CD4-positive, alpha-beta T cell treated with Interleukin-15 for 1 hour (primary cell): ENCODE results near the gene MACROD2.

Source experiments
- DNase-seq: peaks from one replicate; pipeline ENCODE4 v3.0.0-alpha.2; 2020

The MACROD2 gene

DNA sequence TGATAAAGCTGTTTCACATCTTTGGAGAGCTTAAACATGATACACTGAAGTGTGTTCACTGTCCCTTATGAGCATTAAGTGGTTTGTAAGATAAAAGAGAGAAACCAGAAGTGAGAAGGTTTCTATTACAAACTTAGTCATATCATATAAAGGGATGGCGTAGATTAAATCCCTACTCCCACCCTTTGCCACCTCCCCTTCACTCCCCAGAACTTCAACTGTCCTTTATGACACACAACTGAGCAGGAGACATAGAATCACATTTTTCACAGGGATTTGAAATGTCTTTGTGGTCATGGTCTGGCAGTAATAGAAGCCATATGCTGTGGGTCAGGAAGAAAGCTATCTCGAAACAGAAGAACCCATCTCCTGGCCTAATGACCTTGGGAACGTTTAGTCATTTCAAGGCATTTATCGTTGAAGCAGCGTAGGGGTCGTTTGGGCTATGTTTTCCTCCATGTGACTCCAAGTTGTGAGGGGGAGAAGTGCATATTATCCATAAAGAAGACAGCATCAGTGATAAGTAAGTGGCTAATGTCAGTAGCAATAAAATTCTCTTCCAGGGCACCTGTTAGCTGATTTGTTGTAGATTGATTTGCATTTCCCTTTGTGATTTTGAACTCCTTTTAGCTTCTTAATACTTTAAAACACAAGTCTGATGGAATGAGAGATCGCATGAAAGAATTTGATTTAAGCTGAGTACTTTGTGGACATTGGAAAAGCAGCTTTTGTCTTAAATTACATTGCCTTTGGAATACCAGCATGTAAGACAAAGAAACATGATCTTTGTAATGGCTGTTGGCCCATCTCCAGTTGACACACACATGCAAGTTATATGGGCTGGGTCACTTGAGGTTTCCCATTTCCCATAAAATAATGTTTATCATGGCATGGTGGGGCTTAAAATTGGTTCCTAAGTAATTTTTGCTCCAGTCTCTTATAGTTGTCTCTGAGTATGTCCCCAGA is 843.6 kb downstream of the MACROD2 start:
- no peak for DNase-seq

DNA sequence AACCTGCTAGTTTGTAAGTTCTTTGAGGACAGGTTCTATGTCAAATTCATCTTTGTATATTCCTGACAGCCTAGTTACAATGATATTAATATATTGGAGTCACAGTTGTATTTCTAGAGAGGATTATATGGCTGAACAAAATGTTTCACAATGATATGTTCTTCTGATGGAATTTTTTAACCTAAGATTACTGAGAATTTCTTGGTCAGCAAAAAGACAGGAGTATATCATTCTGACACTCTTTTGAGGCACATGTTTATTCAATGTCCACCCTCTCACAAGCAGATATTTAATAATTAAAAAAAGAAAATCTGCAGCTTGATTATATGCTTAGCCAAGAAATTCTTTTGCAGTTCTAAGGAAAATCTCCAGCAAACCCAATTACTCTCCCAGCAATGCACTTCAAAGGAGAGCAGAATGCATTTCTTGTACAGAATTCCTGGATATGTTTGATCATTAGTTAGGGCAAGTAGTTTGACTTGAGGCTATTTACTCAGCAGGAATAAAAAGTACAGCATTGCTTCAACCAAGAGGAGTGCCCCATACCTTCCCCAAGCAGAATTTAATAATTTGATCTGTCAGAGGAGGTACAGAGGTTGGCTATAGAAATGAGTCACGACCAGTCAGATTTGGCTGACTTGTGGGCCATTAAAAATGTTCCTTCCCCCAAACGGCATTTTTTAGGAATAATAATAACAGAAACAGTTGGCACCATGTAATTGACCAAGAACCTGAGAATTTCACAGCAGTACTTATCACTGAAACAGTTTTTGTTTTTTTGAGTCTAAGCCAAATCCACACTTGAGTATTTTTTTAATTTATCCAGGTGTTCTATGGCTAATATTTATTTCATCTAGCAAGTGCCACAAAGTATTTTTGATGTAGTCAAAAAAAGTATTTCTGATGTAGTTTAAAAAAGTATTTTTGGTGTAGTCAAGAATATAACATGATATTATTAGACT is 850.2 kb downstream of the MACROD2 start:
- DNase-seq = no peak

DNA sequence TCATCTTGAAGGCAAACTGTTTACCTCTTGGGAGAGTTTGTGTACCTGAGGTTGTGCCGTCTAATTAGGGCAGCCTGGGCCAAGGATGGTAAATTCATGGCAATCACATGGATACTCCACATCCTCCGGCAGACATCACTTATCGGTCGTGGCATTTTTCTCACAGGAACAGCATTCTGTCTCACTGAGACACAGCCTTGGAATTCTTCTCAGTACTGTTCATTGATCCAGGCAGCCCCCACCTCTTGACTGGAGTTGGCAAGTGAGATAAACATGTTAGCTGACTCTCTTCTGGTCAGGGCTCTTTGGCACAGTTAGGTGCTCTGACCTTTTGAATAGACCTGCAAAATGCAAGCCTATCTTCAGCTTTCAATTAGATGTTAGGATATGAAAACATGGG is 853.5 kb downstream of the MACROD2 start:
- DNase-seq = no peak

DNA sequence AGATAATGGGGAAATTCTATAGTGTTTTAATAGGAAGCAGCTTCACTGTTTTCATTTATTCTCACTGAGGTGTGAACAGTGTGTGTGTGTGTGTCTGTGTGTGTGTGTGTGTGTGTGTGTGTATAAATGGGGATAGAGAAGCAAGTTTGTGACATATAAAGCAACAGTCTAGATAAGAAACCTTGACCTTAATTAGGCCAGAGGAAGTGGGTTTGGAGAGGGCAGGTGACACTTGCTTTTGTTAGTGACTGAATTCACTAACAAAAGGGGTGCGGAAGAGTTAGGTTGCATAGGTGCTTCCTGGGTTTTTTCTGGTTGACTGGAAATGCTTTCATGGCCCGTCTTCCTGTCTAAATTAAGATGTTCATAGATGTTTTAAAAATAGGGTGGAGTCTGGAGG is 857.8 kb downstream of the MACROD2 start:
- no peak for DNase-seq

DNA sequence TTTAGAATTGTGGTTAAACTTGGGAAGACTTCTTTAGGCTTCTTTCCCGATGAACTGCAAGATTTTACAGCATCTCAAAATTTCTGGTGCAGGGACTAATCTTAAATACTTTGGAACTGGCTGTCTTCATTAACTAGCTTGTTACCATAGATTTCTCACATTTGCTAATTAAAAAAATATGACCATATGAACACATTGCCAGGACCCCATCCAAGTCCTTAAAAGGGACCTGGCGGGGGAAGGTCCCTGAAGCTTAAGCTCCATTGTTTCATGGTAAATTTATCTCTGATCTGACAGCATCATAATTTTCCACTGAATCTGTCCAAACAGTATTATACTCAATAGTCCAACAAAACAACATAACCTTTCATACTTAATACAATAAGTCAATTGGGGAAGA is 859.9 kb downstream of the MACROD2 start:
- DNase-seq = no peak

DNA sequence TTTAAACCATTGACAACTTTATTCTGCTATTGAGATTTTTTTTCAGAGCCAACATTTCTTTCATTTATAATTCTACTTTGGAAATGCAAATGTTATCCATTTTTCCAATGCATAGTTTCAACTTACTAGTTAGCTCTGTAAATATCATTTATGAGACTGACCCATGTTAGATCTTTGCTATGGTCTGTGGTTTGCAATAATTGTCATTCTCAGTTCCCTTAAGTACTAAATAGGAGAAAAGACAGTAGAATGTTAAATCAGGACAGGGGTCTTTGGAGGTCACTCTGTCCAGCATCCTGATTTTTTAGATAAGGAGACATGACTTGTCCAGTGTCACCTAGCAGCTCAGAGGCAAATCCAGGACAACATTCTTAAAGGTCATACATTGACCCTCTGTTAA is 864.3 kb downstream of the MACROD2 start:
- no peak for DNase-seq

DNA sequence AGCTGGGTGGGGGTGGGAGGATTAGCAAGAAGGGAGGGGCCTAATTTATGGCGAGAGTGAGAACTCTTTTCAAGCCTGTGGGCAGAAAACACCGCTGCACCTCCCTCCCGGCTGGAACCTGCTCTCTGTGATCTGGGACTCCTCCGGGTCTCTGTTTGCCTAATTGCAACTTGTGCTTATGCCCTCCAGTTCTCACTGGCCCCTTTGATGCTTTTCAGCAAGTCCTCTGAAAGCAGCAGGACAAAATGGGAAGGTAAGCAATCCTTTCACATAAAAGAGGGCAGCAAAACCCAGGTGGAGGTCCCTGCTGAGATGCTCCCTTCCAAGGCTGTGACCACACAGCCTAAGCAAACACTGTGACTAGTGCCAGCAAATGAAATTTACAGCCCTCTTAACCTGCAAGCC is 865.1 kb downstream of the MACROD2 start:
- no peak for DNase-seq

DNA sequence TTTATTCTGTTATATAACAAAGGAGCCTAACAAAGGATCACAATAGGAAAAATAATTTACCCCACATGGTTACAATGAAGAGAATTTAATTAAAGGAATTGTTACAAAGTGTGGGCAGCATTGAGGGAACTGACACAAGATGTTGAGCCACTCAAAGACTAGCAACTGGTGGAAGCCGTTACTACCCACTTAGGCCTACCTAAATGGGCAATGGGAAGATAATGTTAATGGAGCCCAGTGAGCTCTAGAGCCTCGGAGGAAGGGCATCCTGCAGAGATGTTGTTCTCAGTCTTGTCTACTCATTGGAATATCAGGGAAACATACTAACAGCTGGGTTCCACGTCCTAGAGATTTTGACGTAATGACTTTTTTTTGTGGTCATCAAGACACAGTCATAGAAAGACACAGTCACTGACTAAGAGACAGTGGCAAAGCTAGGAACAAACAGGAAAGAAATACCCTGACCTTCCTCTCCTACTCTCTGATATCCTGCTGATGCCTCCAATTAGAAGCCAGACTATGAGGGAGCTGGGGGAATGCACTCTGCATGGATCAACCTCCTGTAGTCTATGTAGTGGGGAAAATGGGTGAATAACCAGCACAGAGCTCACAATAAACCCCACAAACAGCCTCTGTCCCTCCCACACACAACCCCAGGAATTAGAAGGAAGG is 865.8 kb downstream of the MACROD2 start:
- DNase-seq = no peak

DNA sequence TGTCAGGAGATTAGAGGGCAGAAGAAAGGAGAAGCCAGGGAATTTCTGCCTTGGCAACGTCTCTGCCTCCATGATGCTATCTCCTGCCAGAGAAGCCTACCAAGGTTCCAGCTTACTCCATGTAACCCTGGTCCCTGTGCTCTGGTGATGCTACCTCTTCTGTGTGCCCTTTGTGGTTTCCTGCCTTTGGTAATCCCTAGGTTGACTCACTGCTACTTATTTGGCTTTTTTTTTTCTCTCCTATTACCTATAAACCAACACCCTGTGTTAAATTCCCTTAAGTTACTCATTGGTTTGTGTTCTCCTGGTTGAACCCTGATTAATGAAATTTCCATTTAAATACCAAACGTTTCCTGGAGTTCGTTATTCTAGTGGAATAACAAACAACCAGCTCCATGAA is 869.9 kb downstream of the MACROD2 start:
- no peak for DNase-seq

DNA sequence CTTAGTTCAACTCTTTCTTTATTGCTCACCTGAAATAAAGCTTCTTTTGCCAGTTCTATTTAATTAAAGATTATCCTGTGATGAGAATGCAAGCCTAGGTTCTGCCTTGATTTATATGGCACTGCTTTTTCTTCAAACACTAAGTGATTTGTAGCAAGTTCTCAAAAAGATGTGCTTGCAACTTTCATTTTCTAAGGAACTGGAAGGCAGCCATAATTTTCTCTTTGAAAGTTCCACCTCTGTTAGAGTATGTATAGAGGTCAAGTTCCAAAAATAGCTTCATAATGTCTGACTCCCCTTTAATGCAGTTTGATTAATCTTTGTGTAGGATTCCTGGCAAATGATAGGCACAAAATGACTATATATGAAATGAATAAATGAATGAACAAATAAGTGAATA is 870.4 kb downstream of the MACROD2 start:
- DNase-seq = no peak

DNA sequence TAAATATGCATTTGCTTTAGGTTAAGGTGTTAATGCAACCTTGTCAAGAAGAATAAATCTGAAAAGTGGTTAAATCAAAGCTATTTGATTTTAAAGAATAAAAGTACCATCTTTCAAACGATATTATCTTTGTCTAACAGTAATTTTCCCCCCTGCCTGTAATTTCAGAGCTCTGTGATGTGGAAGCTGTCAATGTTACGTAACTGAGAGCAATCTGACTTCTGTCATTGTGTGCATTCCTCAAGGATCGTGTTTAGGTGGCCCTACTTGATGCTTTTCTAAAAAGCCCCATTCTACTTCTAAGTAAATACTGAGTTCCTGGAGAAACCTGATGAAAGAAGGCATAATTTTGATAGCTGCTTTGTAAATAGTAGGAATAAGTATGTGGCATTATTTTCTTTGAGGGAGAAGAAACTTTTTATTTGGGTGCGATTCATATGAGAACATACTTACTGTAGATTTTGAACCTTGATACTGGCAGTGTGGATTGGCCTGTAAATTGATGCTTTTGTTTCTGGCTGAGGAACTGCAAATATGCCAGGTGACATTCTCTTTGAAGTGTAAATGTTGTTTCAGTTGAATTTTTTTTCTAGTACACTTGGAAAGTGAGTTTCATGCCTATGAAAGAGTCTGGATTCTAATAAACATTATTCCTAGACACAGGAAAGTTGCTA is 871.7 kb downstream of the MACROD2 start:
- DNase-seq = no peak

DNA sequence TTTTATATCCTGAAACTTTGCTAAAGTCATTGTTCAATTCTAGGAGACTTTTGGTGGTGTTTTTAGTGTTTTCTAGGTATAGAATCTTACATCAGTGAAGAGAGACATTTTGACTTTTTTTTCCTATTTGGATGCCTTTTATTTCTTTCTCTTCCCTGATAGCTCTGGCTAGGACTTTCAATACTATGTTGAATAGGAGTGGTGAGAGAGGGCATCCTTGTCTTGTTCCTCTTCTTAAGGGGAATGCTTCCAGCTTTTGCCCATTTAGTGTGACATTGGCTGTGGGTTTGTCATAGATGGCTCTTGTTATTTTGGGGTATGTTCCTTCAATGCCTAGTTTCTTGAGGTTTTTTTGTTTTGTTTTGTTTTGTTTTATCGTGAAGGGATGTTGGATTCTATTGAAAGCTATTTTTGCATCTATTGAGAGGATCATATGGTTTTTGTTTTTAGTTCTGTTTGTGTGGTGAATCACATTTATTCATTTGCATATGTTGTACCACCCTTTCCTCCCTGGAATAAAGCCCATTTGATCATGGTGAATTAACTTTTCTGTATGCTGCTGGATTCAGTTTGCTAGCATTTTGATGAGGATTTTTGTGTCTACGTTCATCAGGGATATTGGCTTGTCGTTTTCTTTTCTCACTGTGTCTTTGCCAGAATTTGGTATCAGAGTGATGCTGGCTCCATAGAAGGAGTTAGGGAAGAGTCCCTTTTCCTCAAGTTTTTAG is 882.1 kb downstream of the MACROD2 start:
- no peak for DNase-seq

DNA sequence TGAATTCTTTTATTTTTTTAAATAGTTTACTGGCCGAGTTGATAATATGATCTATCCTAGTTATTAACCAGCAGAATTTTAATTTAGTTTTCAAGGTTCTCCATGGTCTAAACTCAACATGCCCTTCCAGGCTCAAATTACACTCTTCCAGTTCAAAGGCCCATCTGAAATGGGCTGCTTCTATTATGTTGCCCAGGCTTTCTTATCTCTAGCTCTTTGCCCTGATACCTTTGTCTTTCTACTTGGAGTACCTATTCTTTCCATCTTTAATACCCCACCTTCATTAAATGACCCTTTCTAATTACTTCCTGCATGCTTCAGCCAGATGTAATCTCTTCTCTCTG is 883.3 kb downstream of the MACROD2 start:
- DNase-seq = no peak

DNA sequence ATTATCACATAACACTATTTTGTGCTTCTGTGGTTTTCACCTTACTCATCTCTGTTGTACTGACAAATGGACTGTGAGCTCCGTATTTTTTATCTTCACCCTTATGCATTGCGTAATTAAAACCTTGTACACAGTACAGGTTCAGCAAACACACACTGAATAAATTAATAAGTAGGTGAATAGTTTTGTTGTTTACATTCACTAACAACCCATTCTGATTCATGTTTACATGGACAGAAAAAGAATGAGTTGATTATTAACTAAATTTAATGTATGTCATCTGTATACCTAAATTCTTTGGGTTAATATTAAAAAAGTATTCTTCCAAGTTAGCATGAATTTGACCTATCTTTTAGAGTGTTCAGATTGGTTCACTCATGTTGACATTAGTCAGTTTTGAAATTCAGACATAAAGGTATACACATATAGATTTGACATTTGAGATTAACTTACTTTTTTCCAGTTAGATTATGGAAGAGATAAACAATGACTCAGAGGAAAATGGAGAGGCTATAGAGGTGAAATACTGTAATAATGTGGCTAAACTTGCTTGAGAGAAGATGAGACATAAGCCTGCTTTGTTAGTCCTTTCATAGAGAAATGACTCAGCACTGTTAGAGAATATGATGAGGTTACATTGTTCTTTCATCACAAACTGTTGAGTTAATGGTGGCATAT is 883.8 kb downstream of the MACROD2 start:
- DNase-seq = no peak

DNA sequence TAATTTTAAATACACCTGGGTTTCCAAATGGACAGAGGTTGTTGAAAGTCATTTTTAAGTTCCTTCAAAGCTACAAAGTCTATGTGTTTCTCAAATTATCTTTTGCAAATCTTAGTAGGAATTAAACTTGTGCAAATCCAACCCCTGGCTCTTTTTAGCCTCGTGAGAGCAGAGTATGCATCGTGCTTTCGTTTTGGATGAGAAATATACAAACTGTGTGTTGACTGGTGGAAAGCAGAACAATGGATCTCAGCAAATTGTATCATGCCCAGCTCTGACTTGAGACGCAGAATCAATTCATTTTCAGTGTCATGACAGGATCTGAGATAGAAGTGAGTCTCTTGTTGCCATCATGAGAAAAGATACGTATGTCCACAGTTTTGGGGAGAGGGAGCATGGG is 884.5 kb downstream of the MACROD2 start:
- no peak for DNase-seq

DNA sequence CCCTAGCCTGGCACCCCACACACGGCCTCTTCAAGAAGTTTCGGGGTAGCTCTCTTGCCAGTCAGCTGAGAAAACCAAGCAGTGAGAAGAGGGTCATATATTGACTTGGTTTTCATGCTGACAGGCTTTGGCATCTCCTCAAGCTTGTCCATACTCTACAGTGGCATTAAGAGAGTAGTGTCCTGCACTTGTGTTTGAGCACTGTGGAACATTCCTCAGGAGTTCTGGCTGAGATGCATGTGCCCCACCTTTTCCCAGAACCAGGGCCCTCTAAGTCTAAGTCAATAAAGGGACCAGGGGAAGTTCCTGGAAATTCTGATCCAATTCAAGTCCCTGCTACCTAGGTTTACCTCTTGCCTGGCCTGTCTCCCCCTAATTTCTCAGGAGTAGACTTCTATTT is 886.2 kb downstream of the MACROD2 start:
- no peak for DNase-seq

DNA sequence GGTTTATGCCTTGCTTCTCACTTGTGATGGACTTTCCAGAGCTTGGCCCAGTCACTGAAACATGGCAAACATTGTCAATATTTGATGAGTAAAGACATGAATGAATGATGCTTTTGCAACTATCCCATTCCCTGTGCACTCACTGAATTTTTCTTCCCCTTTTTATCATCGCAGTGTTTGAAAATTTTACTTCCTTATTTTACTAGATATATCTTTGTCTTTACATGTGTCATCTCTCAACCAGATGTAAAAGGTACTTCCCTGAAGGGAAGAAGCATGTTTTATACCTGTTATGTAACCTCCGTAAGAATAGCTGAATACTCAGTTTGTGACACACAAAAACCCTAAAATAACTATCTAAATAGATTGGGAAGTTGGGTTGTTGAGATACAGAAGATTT is 886.8 kb downstream of the MACROD2 start:
- DNase-seq = no peak

DNA sequence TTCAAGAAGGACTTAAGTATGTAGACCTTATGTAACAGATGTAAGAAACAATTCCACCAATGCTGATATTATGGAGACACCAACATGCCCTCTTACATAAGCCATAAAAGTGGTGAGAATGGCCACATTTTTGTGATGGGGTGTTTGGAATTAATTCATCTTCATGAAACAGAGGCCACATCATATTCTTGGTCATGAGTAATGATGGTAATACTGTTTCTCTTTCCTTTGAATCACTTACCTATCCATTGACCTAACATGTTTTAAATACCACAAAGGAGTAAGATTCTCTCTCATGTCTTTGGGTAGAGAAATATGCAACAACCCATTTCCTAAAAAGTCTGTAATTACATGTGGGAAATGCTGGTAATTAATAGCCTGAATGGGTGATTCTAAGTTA is 887.5 kb downstream of the MACROD2 start:
- DNase-seq = no peak

DNA sequence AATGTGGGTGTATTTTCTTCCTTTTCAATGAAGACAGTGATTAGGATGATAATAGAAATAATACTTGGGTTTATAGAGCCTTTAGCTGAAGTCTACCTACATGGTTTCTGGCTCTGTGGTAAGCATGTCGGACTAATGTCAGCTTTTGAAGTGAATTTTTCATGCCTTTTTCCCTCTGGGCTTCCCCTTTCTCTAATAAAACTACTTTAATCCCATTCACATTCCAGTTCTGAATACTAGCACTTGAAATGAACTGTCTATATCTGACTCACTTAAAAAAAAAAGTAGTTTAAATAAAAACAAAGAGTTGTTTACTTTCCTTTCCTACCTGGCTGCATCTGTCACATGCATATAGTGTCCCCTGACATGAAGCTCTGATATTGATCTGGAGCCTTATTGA is 888.0 kb downstream of the MACROD2 start:
- DNase-seq = no peak

DNA sequence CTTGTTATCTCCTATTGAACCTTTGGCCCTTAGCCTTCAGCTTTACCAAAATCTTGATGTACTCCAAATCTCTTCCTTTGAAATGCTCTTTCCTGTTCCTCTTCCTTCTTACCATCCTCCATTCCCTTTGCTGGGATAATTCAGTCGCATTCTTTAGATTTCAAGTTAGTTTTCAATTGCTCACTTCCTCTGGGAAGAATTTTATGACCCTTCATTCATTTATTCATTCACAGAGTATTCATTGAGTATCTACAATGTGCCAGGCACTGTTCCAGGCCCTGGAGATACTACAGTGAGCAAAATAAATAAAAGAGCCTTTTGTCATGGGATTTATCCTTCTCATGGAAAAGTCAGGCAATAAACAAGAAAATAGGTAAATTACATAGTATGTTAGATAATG is 890.3 kb downstream of the MACROD2 start:
- DNase-seq = no peak

DNA sequence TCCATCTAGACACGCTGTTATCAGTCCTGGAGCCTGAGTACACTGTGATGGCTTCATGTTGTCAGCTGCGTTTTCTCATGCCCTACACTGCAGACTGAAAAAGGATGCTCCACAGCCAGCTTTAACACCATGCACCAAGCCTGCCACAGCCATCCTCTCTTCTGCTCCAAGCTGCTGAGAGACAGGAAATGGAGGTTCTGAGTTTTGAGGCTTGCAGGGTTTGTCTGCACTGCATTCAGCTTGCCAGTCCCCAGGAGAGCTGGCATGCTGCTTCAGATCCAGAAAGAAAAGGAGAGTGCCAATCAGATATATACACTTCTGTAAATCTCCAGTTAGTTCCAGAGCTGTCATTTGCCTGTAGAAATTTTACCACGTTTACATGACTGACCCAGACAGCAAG is 892.8 kb downstream of the MACROD2 start:
- DNase-seq = no peak
